Left cardiac atrium (tissue), 4 donors: ENCODE results near the gene SRGAP3. TPM values are rescaled to one million over a fixed set of nuclear protein-coding genes. Genes with fewer than 3 reads are reported as not detected.

ENCODE experiments used
- ATAC-seq, 2 donors: fragments of 200-7000 bp; cut with Tn5 transposase; one replicate each; pipeline ENCODE4 v1.9.1; 2020; ENCODE audit warnings: mild to moderate bottlenecking in 2 of 2, moderate library complexity in 2 of 2
- DNase-seq: peaks from one replicate; pipeline ENCODE4 v3.0.0-alpha.2; 2020
- intact Hi-C, 2 donors: fragments of 100-400 bp; cut with DNase I; formaldehyde crosslinking; loops; one replicate each; pipeline versions ENCODE4 v1.14.1 to v1.15.1; 2022 to 2023
- total RNA-seq, 2 donors: library from RNA; stranded (reverse); fragmentation: NEBNext Ultra II Directional; extraction: Animal tissue kit (Norgen Biotek cat#: 25700); gene quantifications; one replicate each; pipeline ENCODE4 v1.2.1, GENCODE V29; 2021
- donor health status: DM: no; HTN: yes; CAD: no.
- donor health status: DM: no; HTN: yes; CAD: no; lungs with severe emphysema.
- donor health status: DM: yes; HTN: yes; CAD: no.
- donor health status: Dilated cardiomyopathy.

Gene SRGAP3
- total RNA-seq, 2 donors from 2014 or later = 2.5 to 3.6 TPM

DNA sequence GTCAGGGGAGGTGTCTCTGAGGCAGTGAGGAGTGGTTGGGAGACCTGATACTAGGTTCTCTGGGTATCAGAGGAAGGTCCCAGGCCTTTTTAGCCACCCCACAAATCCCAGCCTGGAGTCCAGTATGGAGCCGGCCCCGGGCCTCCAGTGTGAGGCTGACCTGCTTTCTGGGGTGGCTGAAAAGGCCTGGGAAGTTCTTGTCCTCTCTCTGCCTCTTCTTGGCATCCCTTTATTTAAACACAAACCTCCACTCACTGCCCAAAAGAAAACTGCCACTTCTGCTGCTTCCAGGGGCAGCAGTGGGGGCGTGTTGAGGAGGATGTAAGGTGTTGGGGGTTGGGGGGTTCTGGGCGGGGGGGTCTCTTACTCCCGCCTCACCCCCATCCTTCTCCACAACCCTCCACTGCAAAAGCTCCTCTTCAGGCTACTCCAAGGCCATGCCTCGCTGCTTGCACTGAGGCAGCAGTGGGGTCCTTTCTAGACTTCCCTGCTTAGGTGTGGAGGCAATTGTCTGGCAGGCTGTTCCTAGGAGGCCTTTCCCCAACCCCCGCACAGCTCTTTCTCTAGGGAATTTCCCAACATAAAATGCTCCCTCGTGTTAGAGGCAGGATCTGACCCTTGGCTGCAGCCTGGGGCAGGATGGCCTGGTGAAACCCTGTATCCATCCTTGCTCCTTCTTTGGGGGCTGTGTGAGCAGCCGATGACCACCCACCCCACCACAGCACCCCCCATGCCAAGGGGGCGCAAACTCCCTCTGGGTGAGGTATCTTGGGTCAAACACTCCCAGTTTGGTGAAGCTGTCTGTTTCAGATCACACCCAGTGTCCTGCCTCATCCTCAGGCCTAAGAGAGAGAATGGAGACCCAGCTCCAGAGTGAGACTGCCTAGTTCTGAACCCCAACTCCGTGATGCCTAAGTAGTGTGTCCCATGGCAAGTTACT lies 274.1 kb downstream of the SRGAP3 start:
- intact Hi-C loops = no loop called here
- ATAC-seq = no peak
- no peak for DNase-seq

DNA sequence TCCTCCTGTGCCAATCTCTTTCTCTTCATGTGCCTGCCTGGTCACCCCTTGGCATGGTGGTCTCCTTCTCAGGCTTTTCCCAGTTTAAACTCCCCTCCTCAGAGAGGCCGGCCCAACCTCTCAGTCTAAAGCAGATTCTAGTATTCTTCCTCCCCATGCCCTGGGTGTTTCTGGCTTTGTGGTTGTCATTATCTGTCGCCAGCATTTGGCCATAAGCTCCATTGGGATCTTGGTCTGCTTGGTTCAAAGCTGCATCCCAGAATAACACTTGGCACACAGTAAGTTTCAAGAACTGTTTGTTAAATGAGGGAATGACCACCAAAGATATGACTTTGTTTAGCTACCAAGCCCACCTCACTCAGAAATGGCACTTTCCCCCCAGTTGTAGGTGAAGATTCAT lies 275.0 kb downstream of the SRGAP3 start:
- no peak for ATAC-seq
- DNase-seq = no peak
- intact Hi-C loops = loop anchor here in 1 of 2 donors (5.0 kb wide), 1 partner anchor 328 kb away; no protein-coding TSS in a partner anchor

DNA sequence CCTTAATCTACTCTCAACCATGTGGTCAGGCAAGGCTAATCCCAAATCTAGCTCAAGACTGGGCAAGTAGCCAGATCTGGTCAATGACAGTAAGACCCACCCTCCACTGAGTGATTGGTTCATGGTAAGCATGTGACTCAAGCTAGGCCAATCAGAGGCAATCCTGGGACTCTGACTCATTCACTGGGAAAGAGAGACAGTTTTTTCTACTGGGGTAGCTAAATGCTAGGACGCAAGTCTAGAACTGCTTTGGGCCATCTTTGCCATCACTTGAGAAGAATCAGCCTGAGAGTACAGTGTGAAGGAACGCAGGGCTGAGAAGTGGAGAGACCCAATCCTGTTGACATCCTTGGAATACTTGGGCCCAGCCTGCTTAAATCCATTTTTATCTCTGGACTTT lies 276.8 kb downstream of the SRGAP3 start:
- intact Hi-C loops = loop anchor here in 1 of 2 donors (5.0 kb wide), 1 partner anchor 330 kb away; no protein-coding TSS in a partner anchor
- ATAC-seq = peak in 1 of 2 donors; percentile 44
- no peak for DNase-seq

DNA sequence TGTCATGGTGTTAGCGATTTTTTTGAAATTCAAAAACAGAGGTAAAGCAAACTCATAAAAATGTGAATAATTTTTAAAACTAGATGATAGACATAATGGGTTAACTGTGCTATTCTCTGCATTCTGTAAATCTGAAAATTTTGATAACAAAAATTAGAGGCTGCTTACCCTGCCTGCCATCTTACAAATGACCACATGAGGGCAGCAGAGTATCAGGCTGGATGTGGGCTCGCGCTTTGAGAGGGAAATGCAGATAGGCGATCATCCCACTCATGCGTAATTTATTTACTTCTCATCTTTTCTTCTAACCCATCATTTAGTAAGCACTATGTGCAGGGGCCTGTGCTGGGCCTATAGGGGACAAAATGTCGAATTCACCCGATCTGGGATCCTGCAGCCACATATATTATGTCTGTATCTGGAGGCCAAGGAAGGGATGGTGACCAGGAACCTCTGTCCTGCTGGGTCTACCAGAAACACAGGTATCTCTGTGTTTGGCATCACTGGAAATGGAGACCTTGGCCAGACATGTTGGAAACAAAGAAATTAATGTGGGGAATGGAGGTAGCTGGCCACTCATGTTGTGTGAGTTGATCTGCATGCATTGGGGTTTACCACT lies 278.4 kb downstream of the SRGAP3 start:
- DNase-seq (peak; percentile 50), ATAC-seq (peak; percentile 65 to 68)
- intact Hi-C loops = loop anchor here (1.0 to 5.0 kb wide), 3 partner anchors 96 to 331 kb away; no protein-coding TSS in a partner anchor

DNA sequence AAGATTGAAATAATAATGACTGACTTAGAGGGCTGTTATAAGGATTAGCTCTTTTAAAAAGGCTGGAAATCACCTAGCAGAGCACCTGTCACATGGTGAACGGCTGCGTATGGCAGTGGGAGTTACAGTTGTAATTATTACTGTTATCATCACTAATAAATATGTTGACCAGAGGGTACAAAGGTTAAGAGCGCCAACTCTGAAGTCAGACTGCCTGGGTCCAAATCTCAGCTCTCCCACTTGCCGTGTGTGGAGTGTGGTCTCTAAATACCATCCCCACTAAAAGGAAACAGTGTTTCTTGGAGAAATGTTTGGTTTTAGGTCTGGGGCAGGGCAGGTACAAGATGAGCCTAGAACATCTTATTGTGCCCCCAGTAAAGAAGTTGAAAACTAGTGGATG lies 280.2 kb downstream of the SRGAP3 start:
- DNase-seq = no peak
- intact Hi-C loops = loop anchor here in 1 of 2 donors (10.0 kb wide), 1 partner anchor 466 kb away; no protein-coding TSS in a partner anchor
- no peak for ATAC-seq

DNA sequence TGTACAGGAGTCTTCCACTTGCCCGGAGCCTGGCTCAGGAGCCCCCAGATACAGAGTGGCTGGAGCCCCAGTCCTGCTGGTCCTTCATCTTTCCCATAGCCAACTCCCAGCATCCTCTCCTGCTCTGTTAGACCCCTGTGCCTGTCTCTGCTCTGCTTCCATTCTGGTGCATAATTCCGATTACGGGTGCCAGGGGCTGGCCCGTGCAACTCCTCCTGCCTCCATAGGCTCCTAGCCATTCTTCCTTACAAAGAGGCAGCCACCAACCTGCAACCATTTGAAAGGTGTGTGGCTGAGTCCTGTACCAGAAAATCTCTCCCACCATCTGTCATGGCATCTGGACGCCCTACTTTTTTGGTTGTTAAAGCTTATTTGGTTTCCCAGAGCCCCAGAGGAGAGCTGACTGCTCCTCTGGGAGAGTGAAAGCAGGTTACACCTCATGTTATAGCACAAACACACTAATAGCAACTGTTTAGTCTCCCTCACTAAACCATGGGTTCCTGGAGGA lies 281.0 kb downstream of the SRGAP3 start:
- no peak for ATAC-seq
- no peak for DNase-seq
- intact Hi-C loops = loop anchor here in 1 of 2 donors (10.0 kb wide), 1 partner anchor 466 kb away; no protein-coding TSS in a partner anchor

DNA sequence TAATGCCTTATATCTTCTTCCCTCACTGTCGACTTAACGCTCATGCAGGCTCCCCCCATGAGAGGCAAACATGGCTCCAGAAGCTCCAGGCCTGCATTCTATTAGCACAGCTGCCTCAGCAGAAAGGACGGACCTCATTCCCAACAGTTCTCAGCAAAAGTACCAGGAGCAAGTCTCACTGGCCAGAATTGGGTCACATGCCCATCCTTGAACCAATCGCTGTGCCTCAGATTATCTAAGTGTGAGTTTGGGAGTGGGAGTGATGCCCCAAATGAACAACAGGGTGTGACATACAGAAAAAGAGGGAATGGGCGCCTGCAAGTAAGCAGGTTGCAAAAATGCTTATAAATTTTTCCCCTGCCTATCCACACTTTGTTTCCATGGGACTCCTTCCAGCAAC lies 281.9 kb downstream of the SRGAP3 start:
- intact Hi-C loops = loop anchor here in 1 of 2 donors (10.0 kb wide), 1 partner anchor 467 kb away; no protein-coding TSS in a partner anchor
- ATAC-seq (no peak), DNase-seq (no peak)

DNA sequence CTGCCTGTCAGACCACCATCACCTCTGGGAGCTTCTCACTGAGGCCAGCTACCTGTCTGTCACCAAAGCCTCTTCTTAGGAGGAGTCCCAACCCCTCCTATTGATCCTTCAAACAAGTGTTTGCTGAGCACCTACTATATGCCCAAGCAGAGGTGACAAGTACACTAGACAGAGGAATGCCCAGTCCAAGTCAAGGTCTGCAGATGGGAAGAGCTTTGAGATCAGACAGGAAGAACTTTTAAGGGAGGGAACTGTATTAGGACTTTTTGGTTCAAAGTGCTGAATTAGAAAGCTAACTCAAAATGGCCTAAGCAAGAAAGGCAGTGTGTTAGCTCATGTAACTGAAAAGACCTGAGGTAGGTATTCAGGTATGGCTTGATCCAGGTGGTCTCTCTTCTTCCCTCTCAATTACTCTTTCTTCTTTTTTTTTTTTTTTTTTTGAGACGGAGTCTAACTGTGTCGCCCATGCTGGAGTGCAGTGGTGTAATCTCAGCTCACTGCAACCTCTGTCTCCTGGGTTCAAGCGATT lies 282.6 kb downstream of the SRGAP3 start:
- no peak for DNase-seq
- no peak for ATAC-seq
- intact Hi-C loops = loop anchor here in 1 of 2 donors (10.0 kb wide), 1 partner anchor 468 kb away; no protein-coding TSS in a partner anchor

DNA sequence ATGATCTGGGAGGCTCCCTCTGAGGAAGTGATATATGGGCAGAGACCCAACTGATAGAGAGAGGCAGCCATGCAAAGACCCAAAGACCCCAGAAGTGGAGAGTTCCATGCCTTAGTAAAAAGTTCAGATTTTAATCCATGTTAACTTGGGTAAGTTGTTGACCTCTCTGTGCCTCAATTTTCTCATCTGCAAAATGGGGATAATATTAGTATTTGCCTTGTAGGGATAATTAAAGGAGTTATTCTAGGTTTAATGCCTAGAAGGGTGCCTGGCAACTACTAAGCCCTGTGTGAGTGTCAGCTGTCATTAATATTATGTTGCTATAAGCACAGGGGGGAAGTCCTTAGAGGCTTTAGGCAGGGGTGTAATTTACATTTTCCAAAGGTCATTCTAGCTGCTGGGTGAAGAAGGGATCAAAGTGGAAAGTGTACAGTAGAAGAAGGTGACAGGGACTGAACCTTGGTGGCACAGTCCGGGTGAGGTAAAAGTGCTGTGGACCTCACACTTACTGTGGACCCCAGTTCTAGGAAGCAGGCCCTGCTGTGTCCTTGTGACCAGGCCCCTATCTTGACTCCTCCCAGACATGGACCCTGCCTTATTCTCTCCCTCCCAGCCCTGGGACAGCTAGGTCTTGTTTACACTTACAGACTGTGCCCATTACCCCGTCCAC lies 283.2 kb downstream of the SRGAP3 start:
- no peak for ATAC-seq
- intact Hi-C loops = loop anchor here in 1 of 2 donors (10.0 kb wide), 1 partner anchor 469 kb away; no protein-coding TSS in a partner anchor
- no peak for DNase-seq

DNA sequence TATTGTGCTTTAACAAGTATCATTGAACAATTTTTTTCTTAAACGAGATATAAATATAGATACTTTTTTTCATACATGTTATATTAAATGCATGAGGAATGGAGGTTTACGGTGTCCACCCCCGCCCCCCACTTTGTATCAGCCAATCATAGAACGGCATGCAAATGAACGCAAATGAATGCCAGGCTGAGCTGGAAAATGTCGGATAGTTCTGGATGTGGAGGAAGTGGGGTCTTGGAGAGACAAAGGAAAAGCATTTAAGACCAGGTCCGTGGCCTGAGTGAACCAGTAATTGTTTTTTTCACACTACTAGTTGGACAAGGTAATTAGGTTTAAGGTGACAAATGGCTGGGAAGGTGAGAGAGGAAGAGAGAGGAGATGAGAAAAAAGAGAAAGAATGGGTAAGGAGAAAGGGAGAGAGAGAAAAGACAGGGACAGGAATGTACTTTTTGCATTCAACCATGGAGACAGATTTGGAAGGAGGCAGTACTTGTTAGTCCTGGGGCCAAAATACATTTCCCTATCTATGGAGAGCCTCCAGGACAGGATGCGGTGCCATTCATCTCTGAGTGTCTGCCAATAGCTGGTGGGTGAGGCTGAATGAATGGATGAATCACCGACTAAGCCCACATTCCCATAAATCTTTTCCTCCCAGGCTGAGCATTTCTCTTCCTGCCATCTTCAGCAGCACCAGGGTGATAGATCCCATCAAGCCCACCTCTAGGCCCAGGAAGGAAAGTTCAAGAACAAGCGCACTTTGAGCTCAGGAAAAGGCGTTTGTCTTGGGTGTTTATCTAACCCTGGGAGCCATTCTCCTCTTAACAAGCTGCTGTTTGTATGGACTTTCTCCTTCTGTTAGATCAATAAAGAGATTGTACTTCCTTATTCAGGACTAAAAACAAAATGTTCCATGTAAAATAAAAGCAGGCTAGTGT lies 284.7 kb downstream of the SRGAP3 start:
- ATAC-seq = peak in 1 of 2 donors; percentile 69
- intact Hi-C loops = loop anchor here in 1 of 2 donors (10.0 kb wide), 1 partner anchor 470 kb away; no protein-coding TSS in a partner anchor
- DNase-seq = no peak

DNA sequence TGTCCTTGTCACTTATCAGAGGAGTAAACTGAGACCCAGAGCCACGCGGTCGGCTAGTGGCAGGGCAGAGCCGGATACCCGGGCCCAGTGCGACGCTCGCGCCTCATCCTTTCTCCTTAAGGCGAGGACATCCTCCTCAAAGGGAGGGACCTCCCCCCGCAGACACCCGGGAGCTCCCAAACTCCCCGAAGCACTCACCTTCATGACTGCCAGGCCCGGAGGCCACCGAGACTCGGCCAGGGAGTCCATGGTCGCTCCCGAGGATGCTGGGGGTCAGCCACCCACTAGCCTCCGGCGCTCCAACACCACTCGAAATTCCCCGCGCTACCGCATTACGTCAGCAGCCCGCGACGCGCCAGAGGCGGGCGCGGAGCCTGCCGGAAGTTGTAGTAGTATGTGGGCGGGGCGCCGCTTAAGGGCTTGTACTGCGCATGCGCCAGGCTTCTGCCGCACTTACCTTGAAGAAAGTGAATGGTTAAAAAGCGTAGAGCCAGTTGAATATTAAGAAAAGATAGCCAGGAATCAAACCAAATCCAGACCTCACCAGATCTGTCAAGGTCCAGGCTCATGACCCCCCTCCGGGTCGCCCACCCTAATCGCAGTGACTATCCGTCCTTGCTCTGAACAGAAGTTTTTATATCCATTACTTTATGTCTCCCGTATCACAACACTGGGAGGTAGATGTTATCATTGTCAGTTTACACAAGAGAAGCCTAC lies 286.2 kb downstream of the SRGAP3 start, which contains the start of gene RAD18:
RAD18 (minus strand) TSS at position 336 of the 717 bp plus-strand sequence; CDS start at position 249, 87 bp downstream.
- ATAC-seq (peak; percentile 96 to 98), DNase-seq (peak; percentile 93)
- intact Hi-C loops = loop anchor here in 1 of 2 donors (10.0 kb wide), 1 partner anchor 472 kb away; no protein-coding TSS in a partner anchor

DNA sequence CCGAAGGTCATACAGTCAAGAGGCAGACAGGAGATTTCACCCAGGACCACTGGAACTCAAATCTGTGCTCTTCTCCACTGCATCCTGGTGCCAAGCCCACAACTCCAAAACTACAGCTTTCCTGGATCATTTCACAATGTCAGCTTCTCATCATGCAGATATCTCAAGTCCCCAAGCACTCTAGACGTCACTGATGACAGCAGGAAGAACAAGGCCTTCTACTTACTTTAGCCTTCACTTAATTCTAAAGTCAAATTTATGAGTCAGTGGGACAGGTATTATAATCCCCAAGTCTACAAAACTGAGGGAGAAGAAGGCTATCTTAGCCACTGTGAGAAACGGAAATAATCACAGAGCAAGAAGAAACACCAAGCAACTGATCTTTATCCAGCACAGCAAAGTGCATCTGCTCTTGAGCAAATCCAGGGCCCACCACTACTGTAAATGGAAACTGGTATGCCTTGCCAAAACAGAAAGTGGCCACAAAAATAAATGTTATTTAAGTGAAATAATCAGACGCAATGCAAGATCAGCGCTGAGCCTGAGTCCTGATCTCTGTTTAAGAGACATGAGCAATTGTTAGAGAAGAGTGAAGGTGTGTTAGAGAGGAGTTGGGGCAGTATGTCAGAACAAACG lies 287.1 kb downstream of the SRGAP3 start:
- intact Hi-C loops = loop anchor here in 1 of 2 donors (10.0 kb wide), 1 partner anchor 472 kb away; no protein-coding TSS in a partner anchor
- DNase-seq = no peak

DNA sequence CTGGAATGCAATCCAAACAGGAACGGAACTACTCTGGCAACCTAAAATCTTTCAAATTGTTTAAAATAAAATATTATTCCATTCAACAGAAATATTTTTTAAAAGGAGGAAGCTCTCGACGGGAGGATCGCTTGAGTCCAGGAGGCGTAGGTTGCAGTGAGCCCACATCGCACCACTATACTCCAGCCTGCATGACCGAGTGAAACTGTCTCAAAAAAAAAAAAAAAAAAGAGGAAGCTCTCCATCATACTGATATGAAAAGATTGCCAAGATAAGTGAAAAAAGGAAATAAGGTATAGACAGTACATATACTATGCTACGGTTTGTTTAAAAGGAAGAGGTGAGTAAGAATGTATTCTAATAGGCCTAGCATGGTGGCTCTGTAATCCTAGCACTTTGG lies 289.8 kb downstream of the SRGAP3 start:
- DNase-seq (no peak), ATAC-seq (no peak)
- intact Hi-C loops = loop anchor here in 1 of 2 donors (10.0 kb wide), 1 partner anchor 475 kb away; no protein-coding TSS in a partner anchor

More for the DNA sequence above, 287.1 kb downstream of the SRGAP3 start:
- no peak for ATAC-seq

DNA sequence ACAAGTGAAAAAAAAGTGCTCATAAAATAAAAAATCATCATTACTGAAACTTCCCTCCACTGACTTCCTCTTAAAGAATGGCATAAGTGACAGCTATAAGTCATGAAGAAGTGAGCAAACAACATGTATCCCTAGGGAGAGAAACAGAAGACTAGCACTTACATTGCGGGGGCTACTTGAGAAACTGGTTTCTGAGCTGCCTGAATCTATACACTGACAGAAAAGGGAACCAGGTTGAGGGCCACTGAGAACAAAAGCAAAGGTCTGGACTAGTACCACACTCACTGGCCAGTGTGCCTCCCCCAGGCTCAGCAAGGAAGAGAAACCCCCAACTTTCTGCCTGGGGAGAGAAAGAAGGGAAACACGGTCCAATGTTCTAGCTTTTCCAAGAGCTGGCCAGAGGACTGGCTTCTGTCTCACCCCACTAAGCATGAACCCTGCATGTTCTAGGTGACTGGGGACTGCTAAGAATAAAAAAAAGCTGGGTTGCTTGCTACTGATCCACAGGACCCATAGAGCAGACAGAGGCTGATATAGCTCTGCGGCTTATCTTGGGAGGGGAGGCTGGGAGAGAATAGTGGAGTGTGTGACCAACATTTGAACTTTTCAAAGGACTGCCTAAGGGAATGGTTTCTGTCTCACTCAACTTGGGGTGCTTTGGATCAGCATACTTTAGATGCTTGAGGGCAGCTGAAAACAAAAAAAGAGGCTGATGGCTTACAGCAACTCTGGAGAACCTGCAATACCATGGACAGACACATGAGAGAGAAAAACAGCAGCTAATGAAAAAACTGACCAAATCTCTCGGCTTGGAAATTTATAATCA lies 294.3 kb downstream of the SRGAP3 start:
- intact Hi-C loops = no loop called here
- peak; percentile 58 to 67 for ATAC-seq
- no peak for DNase-seq

DNA sequence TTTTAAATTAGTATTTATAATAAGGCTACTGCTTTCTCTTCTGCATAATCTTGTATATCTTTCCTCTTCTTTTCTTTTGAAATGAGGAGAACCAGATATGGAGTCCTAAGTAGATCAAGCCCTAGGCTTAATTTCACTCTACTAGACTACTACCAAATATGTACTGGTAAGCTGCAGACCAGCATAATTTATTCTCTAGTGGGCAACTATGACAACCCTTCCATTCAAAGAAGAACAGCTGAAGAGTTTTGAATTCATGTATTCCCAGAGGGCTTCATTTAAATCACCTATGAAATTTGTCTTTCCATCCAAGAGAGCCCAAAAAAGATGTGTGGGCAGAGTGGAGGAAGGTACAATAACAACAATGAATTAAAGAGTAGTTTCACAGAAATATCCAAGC lies 296.1 kb downstream of the SRGAP3 start:
- intact Hi-C loops = no loop called here
- no peak for DNase-seq
- no peak for ATAC-seq
